ENCODE measurements around the gene MS4A18. TPM values are rescaled to one million over a fixed set of nuclear protein-coding genes. Genes with fewer than 3 reads are reported as not detected.

The MS4A18 gene
- total RNA-seq, 4 donors from 2014 or later, result not detected

DNA sequence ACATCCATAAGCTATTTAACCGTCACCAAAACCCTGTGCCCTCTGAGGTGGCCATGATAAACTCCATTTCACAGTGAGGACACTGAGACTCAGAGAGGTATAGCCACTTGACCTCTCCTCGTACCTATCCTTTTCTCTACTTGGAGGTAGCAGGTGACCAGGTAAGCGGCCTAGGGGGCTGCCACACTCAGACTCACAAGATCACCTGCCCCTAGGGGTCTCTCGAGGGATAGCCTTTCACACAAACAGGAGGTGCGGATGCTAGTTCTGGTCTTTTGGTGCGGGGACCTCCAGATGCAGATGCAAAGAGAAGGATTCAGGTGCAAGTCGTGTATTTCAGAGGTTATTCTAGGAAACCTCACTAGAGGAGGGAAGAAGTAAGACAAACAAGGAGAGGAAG, 14.6 kb downstream of the MS4A18 start:
- TF ChIP-seq, protein P1, sequence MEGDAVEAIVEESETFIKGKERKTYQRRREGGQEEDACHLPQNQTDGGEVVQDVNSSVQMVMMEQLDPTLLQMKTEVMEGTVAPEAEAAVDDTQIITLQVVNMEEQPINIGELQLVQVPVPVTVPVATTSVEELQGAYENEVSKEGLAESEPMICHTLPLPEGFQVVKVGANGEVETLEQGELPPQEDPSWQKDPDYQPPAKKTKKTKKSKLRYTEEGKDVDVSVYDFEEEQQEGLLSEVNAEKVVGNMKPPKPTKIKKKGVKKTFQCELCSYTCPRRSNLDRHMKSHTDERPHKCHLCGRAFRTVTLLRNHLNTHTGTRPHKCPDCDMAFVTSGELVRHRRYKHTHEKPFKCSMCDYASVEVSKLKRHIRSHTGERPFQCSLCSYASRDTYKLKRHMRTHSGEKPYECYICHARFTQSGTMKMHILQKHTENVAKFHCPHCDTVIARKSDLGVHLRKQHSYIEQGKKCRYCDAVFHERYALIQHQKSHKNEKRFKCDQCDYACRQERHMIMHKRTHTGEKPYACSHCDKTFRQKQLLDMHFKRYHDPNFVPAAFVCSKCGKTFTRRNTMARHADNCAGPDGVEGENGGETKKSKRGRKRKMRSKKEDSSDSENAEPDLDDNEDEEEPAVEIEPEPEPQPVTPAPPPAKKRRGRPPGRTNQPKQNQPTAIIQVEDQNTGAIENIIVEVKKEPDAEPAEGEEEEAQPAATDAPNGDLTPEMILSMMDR (IDR thresholded peaks at IDR 0.05), result no peak
- ATAC-seq (ENCODE audit: low FRiP score) (no peak), DNase-seq (ENCODE audit: low spot score) (no peak)

DNA sequence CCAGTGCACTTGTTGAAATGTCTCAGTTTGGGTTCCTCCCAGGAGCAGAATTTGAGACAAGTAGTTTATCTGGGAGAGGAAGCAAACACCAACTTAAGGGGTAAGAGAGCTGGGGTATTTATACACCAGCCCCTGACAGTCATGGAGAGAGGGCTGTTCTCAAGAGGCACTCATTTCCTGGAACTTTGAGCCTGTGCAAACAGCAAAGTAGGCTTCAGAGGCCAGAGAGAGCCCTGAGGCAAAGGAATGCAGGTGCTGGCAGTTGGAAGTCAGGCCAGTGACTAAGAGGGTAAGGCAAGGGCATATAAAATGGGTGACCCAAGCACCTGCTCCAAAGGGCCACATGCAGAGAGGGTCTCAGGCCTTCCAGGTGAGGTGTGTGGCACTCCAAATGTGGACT, 16.1 kb downstream of the MS4A18 start:
- no peak for DNase-seq (ENCODE audit: low spot score)
- no peak for ATAC-seq (ENCODE audit: low FRiP score)
- TF ChIP-seq, protein P1 (IDR thresholded peaks at IDR 0.05), result no peak

DNA sequence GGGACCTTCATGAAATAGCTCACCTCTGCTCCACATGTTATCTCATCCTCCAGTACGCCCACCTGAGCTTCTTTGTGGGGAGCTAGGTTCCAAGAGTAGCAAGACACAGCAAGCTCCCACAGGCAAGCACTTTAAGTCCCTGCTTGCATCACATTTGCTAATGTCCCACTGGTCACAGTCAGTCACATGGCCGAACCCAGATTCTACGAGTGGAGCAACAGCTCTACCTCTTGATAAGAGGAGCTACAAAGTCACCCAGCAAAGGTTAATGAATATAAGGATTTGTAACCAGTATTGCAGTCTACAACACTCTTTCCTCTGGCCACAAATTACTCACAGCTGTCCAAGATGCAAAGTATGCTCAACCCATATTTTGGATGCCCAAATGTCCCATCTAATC, 16.9 kb downstream of the MS4A18 start:
- ATAC-seq (ENCODE audit: low FRiP score) (no peak), DNase-seq (ENCODE audit: low spot score) (no peak)
- TF ChIP-seq, protein P1 (IDR thresholded peaks at IDR 0.05), result no peak

DNA sequence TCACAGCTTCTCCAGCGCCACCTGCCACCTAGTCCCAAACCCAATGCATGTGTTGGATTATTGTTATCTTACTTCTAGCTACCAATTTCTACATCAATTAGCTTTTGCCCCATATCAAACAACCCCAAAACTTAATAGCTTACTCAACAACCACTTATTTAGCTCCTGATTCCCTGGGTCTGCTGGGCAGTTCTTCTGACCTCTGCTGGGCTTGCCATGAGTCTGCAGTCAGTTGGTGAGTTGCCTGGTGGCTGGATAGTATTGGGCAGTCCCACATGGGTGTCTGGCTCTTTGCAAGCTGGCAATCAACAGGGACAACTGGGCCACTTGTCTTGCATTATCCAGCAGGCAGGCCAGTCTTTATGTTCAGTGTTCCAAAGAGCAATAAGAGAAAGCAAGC, 18.5 kb downstream of the MS4A18 start:
- DNase-seq (ENCODE audit: low spot score) (no peak), ATAC-seq (ENCODE audit: low FRiP score) (no peak)
- TF ChIP-seq, protein P1 (IDR thresholded peaks at IDR 0.05), result no peak

DNA sequence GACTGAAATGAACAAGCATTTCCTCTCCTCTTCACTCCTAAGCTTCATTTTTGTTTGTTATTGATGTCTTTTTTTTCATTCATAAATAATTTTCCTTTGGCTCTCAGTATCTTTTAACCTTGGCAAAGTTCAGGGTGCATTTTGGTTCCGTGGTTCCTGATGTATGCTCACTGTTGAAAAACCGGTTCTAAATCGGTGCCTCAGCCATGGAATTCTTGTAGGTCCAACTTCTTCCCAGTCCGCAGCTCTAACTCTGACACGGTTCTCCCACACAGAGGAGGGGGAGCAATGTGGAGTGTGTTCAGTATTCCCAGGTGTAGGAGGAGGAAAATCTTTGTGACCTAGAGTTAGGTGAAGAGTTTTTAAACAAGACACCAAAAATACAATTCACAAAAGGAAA, 19.6 kb downstream of the MS4A18 start:
- no peak for DNase-seq (ENCODE audit: low spot score)
- ATAC-seq (ENCODE audit: low FRiP score), result no peak
- TF ChIP-seq, protein P1 (IDR thresholded peaks at IDR 0.05), result no peak

DNA sequence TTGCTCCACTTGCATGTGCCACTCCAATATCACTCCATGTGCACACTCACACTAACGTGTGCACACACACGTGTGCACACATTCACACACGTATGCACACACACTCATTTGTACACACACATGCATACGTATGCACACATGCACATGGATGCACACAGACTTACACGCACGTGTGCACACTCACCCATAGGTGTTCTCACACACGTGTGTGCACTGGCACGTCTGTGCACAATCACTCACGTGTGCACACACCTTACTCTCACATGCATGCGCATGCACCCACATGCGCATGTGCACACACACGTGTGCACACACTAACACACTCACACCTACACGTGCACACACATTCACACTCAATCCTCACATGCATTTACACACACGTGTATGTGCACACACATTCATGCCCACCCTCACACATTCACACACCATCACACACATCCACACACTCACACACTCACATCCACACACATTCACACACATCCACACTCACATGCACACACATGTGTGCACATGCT, 22.9 kb downstream of the MS4A18 start:
- ATAC-seq (ENCODE audit: low FRiP score) (no peak), DNase-seq (ENCODE audit: low spot score) (no peak)
- TF ChIP-seq, protein P1 (IDR thresholded peaks at IDR 0.05), result no peak

DNA sequence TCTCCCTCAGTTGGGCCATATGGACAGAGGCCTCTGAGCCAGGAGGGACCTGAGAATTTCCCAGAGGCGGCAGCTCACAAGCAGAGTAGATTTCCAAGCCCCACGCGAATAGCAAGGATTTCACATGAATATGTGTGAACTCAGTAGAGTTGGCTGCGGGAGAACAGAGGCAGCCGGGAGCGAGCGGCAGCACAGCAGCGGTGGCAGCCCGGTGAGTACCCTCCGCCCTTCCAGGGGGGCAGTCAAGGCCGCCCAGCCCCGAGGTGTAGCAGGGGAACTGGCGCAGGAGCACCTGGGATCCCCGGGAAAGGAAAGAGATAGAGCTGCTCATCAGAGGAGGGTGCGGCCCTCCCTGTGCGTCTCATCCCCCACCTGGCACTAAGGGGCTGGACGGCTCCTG, 23.7 kb downstream of the MS4A18 start:
- TF ChIP-seq, protein P1 (IDR thresholded peaks at IDR 0.05), result no peak
- no peak for DNase-seq (ENCODE audit: low spot score)
- no peak for ATAC-seq (ENCODE audit: low FRiP score)

All from omental fat pad (tissue), 4 donors.